HEK293 (cell line): ENCODE results near the gene ARFRP1.

Experiments used
- CTCF ChIA-PET: fragments of 350-600 bp; formaldehyde crosslinking; extraction: SDS; loops from one replicate; lab custom pipeline; 2021; ENCODE audit warnings: antibody characterized with exemption; lab: Yijun Ruan, JAX
- POLR2A ChIA-PET: fragments of 300-600 bp; formaldehyde crosslinking; extraction: SDS; loops from one replicate; lab custom pipeline; 2020; ENCODE audit warnings: antibody characterized with exemption, inconsistent platforms; lab: Yijun Ruan, JAX
- H3K27ac ChIP-seq: fragments of 200-500 bp; sonication (Bioruptor generic); 2 replicates; pipeline ENCODE4 v1.5.1; 2014; ENCODE audit warnings: low read depth, low read length, control low read depth, inconsistent platforms; ENCODE audit errors: extremely low read depth
- H3K36me3 ChIP-seq, 2 experiments: fragments of 200-500 bp in 1 of 2; sonication (Bioruptor generic) in 1 of 2; 1 replicate in 1 of 2; 2 replicates in 1 of 2; pipeline ENCODE4 v1.5.1; 2014 to 2017; ENCODE audit warnings: inconsistent platforms in 2 of 2, low read length in 2 of 2; ENCODE audit not compliant: control insufficient read depth in 2 of 2, insufficient read depth in 1 of 2
- H3K4me1 ChIP-seq: fragments of 200-500 bp; sonication (Bioruptor generic); 2 replicates; pipeline ENCODE4 v1.5.1; 2014; ENCODE audit warnings: mild to moderate bottlenecking, low read length, inconsistent platforms; ENCODE audit not compliant: control insufficient read depth, insufficient read depth
- H3K4me3 ChIP-seq: 2 replicates; pipeline ENCODE4 v1.5.1; 2011; ENCODE audit warnings: low read depth, mild to moderate bottlenecking, control low read depth, low read length, moderate library complexity
- H3K9me3 ChIP-seq: fragments of 200-500 bp; sonication (Bioruptor generic); 2 replicates; pipeline ENCODE4 v1.5.1; 2014; ENCODE audit warnings: low read depth, low read length, inconsistent platforms; ENCODE audit not compliant: control insufficient read depth, insufficient read depth
- ELK4 ChIP-seq: IDR thresholded peaks from 2 replicates; pipeline ENCODE4 v1.6.1; 2011; ENCODE audit warnings: mild to moderate bottlenecking, low read depth, low read length, borderline replicate concordance
- KLF7 ChIP-seq: fragments of 450-650 bp; formaldehyde crosslinking; IDR thresholded peaks from 2 replicates; pipeline ENCODE4 v1.5.1; 2016; ENCODE audit warnings: missing biosample characterization, missing genetic modification characterization, borderline replicate concordance
- KLF8 ChIP-seq: fragments of 450-650 bp; formaldehyde crosslinking; IDR thresholded peaks from 2 replicates; pipeline ENCODE4 v1.5.1; 2016; ENCODE audit warnings: missing biosample characterization, missing genetic modification characterization
- SCRT2 ChIP-seq: fragments of 450-650 bp; formaldehyde crosslinking; IDR thresholded peaks from 2 replicates; pipeline ENCODE4 v1.5.1; 2016; ENCODE audit warnings: missing biosample characterization, missing genetic modification characterization
- ZBTB7A ChIP-seq: fragments of 450-650 bp; formaldehyde crosslinking; IDR thresholded peaks from 2 replicates; pipeline ENCODE4 v1.5.1; 2016; ENCODE audit warnings: low read depth, missing biosample characterization, missing genetic modification characterization
- ZBTB8A ChIP-seq: fragments of 450-650 bp; formaldehyde crosslinking; IDR thresholded peaks from 2 replicates; pipeline ENCODE4 v1.5.1; 2016; ENCODE audit warnings: missing biosample characterization, missing genetic modification characterization
- ZFP69B ChIP-seq: fragments of 450-650 bp; formaldehyde crosslinking; IDR thresholded peaks from 2 replicates; pipeline ENCODE4 v1.5.1; 2016; ENCODE audit warnings: missing biosample characterization, missing genetic modification characterization
- ZNF133 ChIP-seq: fragments of 450-650 bp; formaldehyde crosslinking; IDR thresholded peaks from 2 replicates; pipeline ENCODE4 v1.5.1; 2016; ENCODE audit warnings: missing biosample characterization, missing genetic modification characterization
- ZNF174 ChIP-seq: fragments of 450-650 bp; formaldehyde crosslinking; IDR thresholded peaks from 2 replicates; pipeline ENCODE4 v1.5.0; 2017; ENCODE audit warnings: missing biosample characterization, mild to moderate bottlenecking, missing genetic modification characterization
- ZNF19 ChIP-seq: fragments of 450-650 bp; formaldehyde crosslinking; IDR thresholded peaks from 2 replicates; pipeline ENCODE4; 2016; ENCODE audit warnings: missing biosample characterization, missing genetic modification characterization, low read depth
- ZNF202 ChIP-seq: fragments of 450-650 bp; formaldehyde crosslinking; IDR thresholded peaks from 2 replicates; pipeline ENCODE4 v1.5.1; 2016; ENCODE audit warnings: missing biosample characterization, missing genetic modification characterization, borderline replicate concordance
- ZNF211 ChIP-seq: fragments of 450-650 bp; formaldehyde crosslinking; IDR thresholded peaks from 2 replicates; pipeline ENCODE4 v1.5.1; 2016; ENCODE audit warnings: low read depth, missing biosample characterization, missing genetic modification characterization
- ZNF510 ChIP-seq: fragments of 450-650 bp; formaldehyde crosslinking; IDR thresholded peaks from 2 replicates; pipeline ENCODE4 v1.5.1; 2018; ENCODE audit warnings: mild to moderate bottlenecking, missing genetic modification characterization, missing biosample characterization; ENCODE audit not compliant: insufficient replicate concordance
- ZNF596 ChIP-seq: fragments of 450-650 bp; IDR thresholded peaks from 2 replicates; pipeline ENCODE4 v1.5.0; 2018; ENCODE audit warnings: missing biosample characterization, mild to moderate bottlenecking, missing genetic modification characterization, moderate library complexity
- ZNF658 ChIP-seq: fragments of 450-650 bp; formaldehyde crosslinking; IDR thresholded peaks from 2 replicates; pipeline ENCODE4; 2016; ENCODE audit warnings: missing biosample characterization, missing genetic modification characterization
- ZNF692 ChIP-seq: fragments of 450-650 bp; formaldehyde crosslinking; IDR thresholded peaks from 2 replicates; pipeline ENCODE4 v1.5.1; 2016; ENCODE audit warnings: missing biosample characterization, missing genetic modification characterization
- ZNF830 ChIP-seq: fragments of 450-650 bp; IDR thresholded peaks from 2 replicates; pipeline ENCODE4 v1.5.0; 2018; ENCODE audit warnings: missing biosample characterization, missing genetic modification characterization, low read depth, mild to moderate bottlenecking, moderate library complexity
- ZNF843 ChIP-seq: fragments of 450-650 bp; formaldehyde crosslinking; IDR thresholded peaks from 2 replicates; pipeline ENCODE4 v1.5.1; 2016; ENCODE audit warnings: missing biosample characterization, missing genetic modification characterization
- TF ChIP-seq, protein P1 (sequence below): fragments of 450-650 bp; formaldehyde crosslinking; IDR thresholded peaks from 2 replicates; pipeline ENCODE4 v1.5.1; 2016; ENCODE audit warnings: missing biosample characterization, missing genetic modification characterization
- TF ChIP-seq, protein P2 (sequence below): fragments of 450-650 bp; formaldehyde crosslinking; IDR thresholded peaks from 2 replicates; pipeline ENCODE4 v1.5.1; 2017; ENCODE audit warnings: missing biosample characterization, missing genetic modification characterization
- TF ChIP-seq, protein P3 (sequence below): fragments of 450-650 bp; formaldehyde crosslinking; IDR thresholded peaks from 2 replicates; pipeline ENCODE4 v1.5.1; 2016; ENCODE audit warnings: missing biosample characterization, missing genetic modification characterization

The ARFRP1 gene

GRCh38 chr20:63739130-63740069 is 31.6 kb upstream of the ARFRP1 start, which contains the start of gene SLC2A4RG (continued):
- TF ChIP-seq ZBTB7A = no peak
- no peak for TF ChIP-seq ZNF174 (tag by site-specific recombination)

DNA sequence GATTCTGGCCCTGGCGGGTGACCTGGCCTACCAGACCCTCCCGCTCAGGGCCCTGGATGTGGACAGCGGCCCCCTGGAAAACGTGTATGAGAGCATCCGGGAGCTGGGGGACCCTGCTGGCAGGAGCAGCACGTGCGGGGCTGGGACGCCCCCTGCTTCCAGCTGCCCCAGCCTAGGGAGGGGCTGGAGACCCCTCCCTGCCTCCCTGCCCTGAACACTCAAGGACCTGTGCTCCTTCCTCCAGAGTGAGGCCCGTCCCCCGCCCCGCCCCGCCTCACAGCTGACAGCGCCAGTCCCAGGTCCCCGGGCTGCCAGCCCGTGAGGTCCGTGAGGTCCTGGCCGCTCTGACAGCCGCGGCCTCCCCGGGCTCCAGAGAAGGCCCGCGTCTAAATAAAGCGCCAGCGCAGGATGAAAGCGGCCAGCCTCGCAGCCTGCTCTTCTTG is 30.9 kb upstream of the ARFRP1 start:
- H3K27ac ChIP-seq = peak overlapping the region; percentile 49; the same call in 1 of the 2 replicates
- H3K9me3 ChIP-seq = no peaks in the 10 kb centered on the region
- ChIA-PET POLR2A (no interaction called here), CTCF (interaction anchor here (0.6 kb wide), 1 partner anchor 33 kb away, joined by 3 read pairs; no protein-coding TSS in a partner anchor)
- H3K4me1 ChIP-seq = no peaks in the 10 kb centered on the region; the same call in 1 of the 2 replicates
- TF ChIP-seq ZNF843 (tag by site-specific recombination) (no peak), SCRT2 (tag by site-specific recombination) (no peak), KLF7 (tag by site-specific recombination) (no peak)
- TF ChIP-seq, protein P1, sequence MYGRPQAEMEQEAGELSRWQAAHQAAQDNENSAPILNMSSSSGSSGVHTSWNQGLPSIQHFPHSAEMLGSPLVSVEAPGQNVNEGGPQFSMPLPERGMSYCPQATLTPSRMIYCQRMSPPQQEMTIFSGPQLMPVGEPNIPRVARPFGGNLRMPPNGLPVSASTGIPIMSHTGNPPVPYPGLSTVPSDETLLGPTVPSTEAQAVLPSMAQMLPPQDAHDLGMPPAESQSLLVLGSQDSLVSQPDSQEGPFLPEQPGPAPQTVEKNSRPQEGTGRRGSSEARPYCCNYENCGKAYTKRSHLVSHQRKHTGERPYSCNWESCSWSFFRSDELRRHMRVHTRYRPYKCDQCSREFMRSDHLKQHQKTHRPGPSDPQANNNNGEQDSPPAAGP = peak; percentile 43; the same call in 1 of the 2 replicates
- H3K36me3 ChIP-seq = peaks cover 4 to 59% of the 10 kb centered on the region in 2 experiments; a peak in 2 of 3 replicates
- H3K4me3 ChIP-seq = no peak overlapping the region

GRCh38 chr20:63737945-63738686 is 30.3 kb upstream of the ARFRP1 start:
- CTCF ChIA-PET = interaction anchor here (0.6 kb wide), 1 partner anchor 32 kb away, joined by 3 read pairs; no protein-coding TSS in a partner anchor
- POLR2A ChIA-PET = no interaction called here
- Histone ChIP-seq H3K36me3 (peaks cover 0 to 59% of the 10 kb centered on the region in 2 experiments; a peak in 2 of 3 replicates), H3K9me3 (no peaks in the 10 kb centered on the region), H3K27ac (no peak overlapping the region), H3K4me3 (no peak overlapping the region), H3K4me1 (no peaks in the 10 kb centered on the region; the same call in 1 of the 2 replicates)
- no peak for TF ChIP-seq ZNF596 (tag by site-specific recombination)
- peak; percentile 24; the same call in 1 of the 2 replicates for TF ChIP-seq KLF8 (tag by site-specific recombination)

DNA sequence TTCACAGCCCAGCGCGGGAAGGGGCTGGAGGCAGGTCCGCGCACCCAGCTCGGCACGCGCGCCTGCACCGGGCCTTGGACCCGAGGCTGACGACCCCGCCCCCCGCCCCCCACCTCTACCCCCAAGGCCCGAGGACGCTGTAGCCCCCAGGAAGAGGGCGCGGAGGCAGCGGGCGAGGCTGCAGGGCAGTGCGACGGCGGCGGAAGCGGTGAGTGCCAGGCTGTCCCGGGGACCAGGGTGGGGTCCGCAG is 29.8 kb upstream of the ARFRP1 start:
- H3K36me3 ChIP-seq = peaks cover 0 to 61% of the 10 kb centered on the region in 2 experiments; a peak in 2 of 3 replicates
- TF ChIP-seq ZBTB8A (tag by site-specific recombination) (no peak), ZNF658 (tag by site-specific recombination) (no peak), ZNF510 (no peak), ZFP69B (no peak), SCRT2 (tag by site-specific recombination) (no peak), ZNF843 (tag by site-specific recombination) (no peak), ZNF133 (tag by site-specific recombination) (no peak), ZNF830 (tag by site-specific recombination) (no peak), ZNF202 (no peak), ZNF692 (tag by site-specific recombination) (no peak), ZNF211 (no peak), ELK4 (no peak), ZNF19 (tag by site-specific recombination) (no peak)
- TF ChIP-seq, protein P2, sequence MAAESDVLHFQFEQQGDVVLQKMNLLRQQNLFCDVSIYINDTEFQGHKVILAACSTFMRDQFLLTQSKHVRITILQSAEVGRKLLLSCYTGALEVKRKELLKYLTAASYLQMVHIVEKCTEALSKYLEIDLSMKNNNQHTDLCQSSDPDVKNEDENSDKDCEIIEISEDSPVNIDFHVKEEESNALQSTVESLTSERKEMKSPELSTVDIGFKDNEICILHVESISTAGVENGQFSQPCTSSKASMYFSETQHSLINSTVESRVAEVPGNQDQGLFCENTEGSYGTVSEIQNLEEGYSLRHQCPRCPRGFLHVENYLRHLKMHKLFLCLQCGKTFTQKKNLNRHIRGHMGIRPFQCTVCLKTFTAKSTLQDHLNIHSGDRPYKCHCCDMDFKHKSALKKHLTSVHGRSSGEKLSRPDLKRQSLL (tag by site-specific recombination) = no peak
- TF ChIP-seq, protein P3, sequence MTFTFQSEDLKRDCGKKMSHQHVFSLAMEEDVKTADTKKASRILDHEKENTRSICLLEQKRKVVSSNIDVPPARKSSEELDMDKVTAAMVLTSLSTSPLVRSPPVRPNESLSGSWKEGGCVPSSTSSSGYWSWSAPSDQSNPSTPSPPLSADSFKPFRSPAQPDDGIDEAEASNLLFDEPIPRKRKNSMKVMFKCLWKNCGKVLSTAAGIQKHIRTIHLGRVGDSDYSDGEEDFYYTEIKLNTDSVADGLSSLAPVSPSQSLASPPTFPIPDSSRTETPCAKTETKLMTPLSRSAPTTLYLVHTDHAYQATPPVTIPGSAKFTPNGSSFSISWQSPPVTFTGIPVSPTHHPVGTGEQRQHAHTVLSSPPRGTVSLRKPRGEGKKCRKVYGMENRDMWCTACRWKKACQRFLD (tag by site-specific recombination) = no peak
- ChIA-PET POLR2A (interaction anchor here (1.4 kb wide), 1 partner anchor 8 kb away, joined by 3 read pairs; no protein-coding TSS in a partner anchor), CTCF (no interaction called here)
- H3K4me1 ChIP-seq = no peaks in the 10 kb centered on the region; the same call in 1 of the 2 replicates
- H3K27ac ChIP-seq = no peak overlapping the region
- H3K9me3 ChIP-seq = no peaks in the 10 kb centered on the region
- no peak overlapping the region for H3K4me3 ChIP-seq
